IMR-90 (cell line): Measurements from ENCODE around the gene COL4A5. TPM values are rescaled to one million over a fixed set of nuclear protein-coding genes. Genes with fewer than 3 reads are reported as not detected.
A peak's percentile ranks its signal among the peaks of the same experiment; 100 is the strongest.

Experiments
- ATAC-seq: fragments of 200-7000 bp; cut with Tn5 transposase; 2 replicates; pipeline ENCODE4 v1.9.1; 2020; ENCODE audit warnings: low read depth, mild to moderate bottlenecking, moderate library complexity
- BruUV-seq: library from RNA; stranded (reverse); fragments of 400-500 nt; replicated peaks from 2 replicates; lab custom pipeline; 2021; lab: Mats Ljungman, UMichigan
- CTCF ChIA-PET: fragments of 300-600 bp; formaldehyde crosslinking; extraction: SDS; loops from one replicate; lab custom pipeline; 2021; ENCODE audit warnings: antibody characterized with exemption; lab: Yijun Ruan, JAX
- POLR2A ChIA-PET: fragments of 300-600 bp; sonication (Branson Sonifier 250); formaldehyde crosslinking; loops from one replicate; lab custom pipeline; 2022; ENCODE audit warnings: antibody characterized with exemption; ENCODE audit not compliant: unreplicated experiment; lab: Charles Lee
- DNase-seq: peaks from one replicate; pipeline ENCODE4 v3.0.0; 2013
- H2AFZ ChIP-seq: replicated peaks from 2 replicates; pipeline ENCODE3; 2013; ENCODE audit warnings: low read length, mild to moderate bottlenecking; ENCODE audit not compliant: poor library complexity
- H2AK5ac ChIP-seq: 2 replicates; pipeline ENCODE4 v1.6.1; 2013; ENCODE audit warnings: low read depth, low read length, inconsistent platforms
- H2AK9ac ChIP-seq: replicated peaks from 2 replicates; pipeline ENCODE3; 2013; ENCODE audit warnings: mild to moderate bottlenecking, low read depth, low read length, moderate library complexity; ENCODE audit not compliant: poor library complexity
- H2BK120ac ChIP-seq: 2 replicates; pipeline ENCODE4 v1.6.1; 2013; ENCODE audit warnings: low read depth, low read length, inconsistent platforms
- H2BK15ac ChIP-seq: 3 replicates; pipeline ENCODE4 v1.6.1; 2013; ENCODE audit warnings: low read depth, low read length, inconsistent platforms
- H2BK20ac ChIP-seq: 2 replicates; pipeline ENCODE4 v1.6.1; 2013; ENCODE audit warnings: low read depth, mild to moderate bottlenecking, inconsistent platforms, low read length, moderate library complexity
- H2BK5ac ChIP-seq: 2 replicates; pipeline ENCODE4 v1.6.1; 2013; ENCODE audit warnings: mild to moderate bottlenecking, low read depth, low read length, inconsistent platforms; ENCODE audit not compliant: poor library complexity, severe bottlenecking
- H3K14ac ChIP-seq: replicated peaks from 2 replicates; pipeline ENCODE4 v1.6.1; 2013; ENCODE audit warnings: low read depth, low read length, inconsistent platforms
- H3K18ac ChIP-seq: 2 replicates; pipeline ENCODE4 v1.6.1; 2013; ENCODE audit warnings: low read depth, low read length, control low read depth
- H3K23ac ChIP-seq: 2 replicates; pipeline ENCODE4 v1.6.1; 2013; ENCODE audit warnings: low read depth, low read length, inconsistent platforms
- H3K27ac ChIP-seq: 2 replicates; pipeline ENCODE4 v1.5.1; 2013; ENCODE audit warnings: mild to moderate bottlenecking, control low read depth, low read length; ENCODE audit not compliant: insufficient read depth
- H3K27me3 ChIP-seq: 2 replicates; pipeline ENCODE4 v1.6.1; 2013; ENCODE audit warnings: low read length; ENCODE audit not compliant: control insufficient read depth, insufficient read depth
- H3K36me3 ChIP-seq: 2 replicates; pipeline ENCODE4 v1.6.1; 2013; ENCODE audit warnings: low read length, mixed read lengths; ENCODE audit not compliant: control insufficient read depth, insufficient read depth
- H3K4ac ChIP-seq: 2 replicates; pipeline ENCODE4 v1.6.1; 2013; ENCODE audit warnings: low read depth, low read length, inconsistent platforms
- H3K4me1 ChIP-seq: 2 replicates; pipeline ENCODE4 v1.6.1; 2013; ENCODE audit warnings: low read length, mixed read lengths; ENCODE audit not compliant: control insufficient read depth, insufficient read depth
- H3K4me2 ChIP-seq: 2 replicates; pipeline ENCODE4 v1.6.1; 2013; ENCODE audit warnings: low read depth, mild to moderate bottlenecking, control low read depth, low read length, moderate library complexity
- H3K4me3 ChIP-seq: 2 replicates; pipeline ENCODE4 v1.5.1; 2013; ENCODE audit warnings: low read depth, mild to moderate bottlenecking, control low read depth, low read length, moderate library complexity; ENCODE audit not compliant: insufficient read depth
- H3K56ac ChIP-seq: 2 replicates; pipeline ENCODE4 v1.6.1; 2013; ENCODE audit warnings: low read length, inconsistent platforms; ENCODE audit not compliant: insufficient read depth; ENCODE audit errors: extremely low read depth
- H3K79me1 ChIP-seq, 2 experiments: 2 replicates each; pipeline ENCODE4 v1.6.1; 2013; ENCODE audit warnings: low read length in 2 of 2, inconsistent platforms in 1 of 2, low read depth in 1 of 2
- H3K9ac ChIP-seq: 2 replicates; pipeline ENCODE4 v1.6.1; 2013; ENCODE audit warnings: low read depth, low read length, control low read depth
- H3K9me1 ChIP-seq: 2 replicates; pipeline ENCODE4 v1.6.1; 2013; ENCODE audit warnings: low read length, inconsistent platforms; ENCODE audit not compliant: insufficient read depth
- H3K9me3 ChIP-seq: 2 replicates; pipeline ENCODE4 v1.6.1; 2013; ENCODE audit warnings: low read length; ENCODE audit not compliant: control insufficient read depth, insufficient read depth
- H4K20me1 ChIP-seq: 2 replicates; pipeline ENCODE4 v1.6.1; 2013; ENCODE audit warnings: low read length, inconsistent platforms; ENCODE audit not compliant: insufficient read depth
- H4K5ac ChIP-seq: 2 replicates; pipeline ENCODE4 v1.6.1; 2013; ENCODE audit warnings: mild to moderate bottlenecking, low read depth, low read length, control low read depth
- H4K8ac ChIP-seq, 2 experiments: 2 replicates each; pipeline ENCODE4 v1.6.1; 2013; ENCODE audit warnings: low read depth in 2 of 2, low read length in 2 of 2, control low read depth in 1 of 2, inconsistent platforms in 1 of 2
- H4K91ac ChIP-seq: 2 replicates; pipeline ENCODE4 v1.6.1; 2013; ENCODE audit warnings: low read depth, low read length, inconsistent platforms; ENCODE audit not compliant: insufficient read depth
- BHLHE40 ChIP-seq: fragments of 150-350 bp; IDR thresholded peaks from 2 replicates; pipeline ENCODE4 v1.6.1; 2016; ENCODE audit warnings: mild to moderate bottlenecking, low read depth, low read length
- CEBPB ChIP-seq: IDR thresholded peaks from 2 replicates; pipeline ENCODE4 v1.6.1; 2012; ENCODE audit warnings: low read depth, low read length, improper control_type of control experiment
- CHD1 ChIP-seq: IDR thresholded peaks from 2 replicates; pipeline ENCODE4 v1.6.1; 2012; ENCODE audit warnings: low read depth, low read length, improper control_type of control experiment
- FOS ChIP-seq: fragments of 150-350 bp; IDR thresholded peaks from 2 replicates; pipeline ENCODE4 v1.6.1; 2016; ENCODE audit warnings: low read depth, low read length
- MAFK ChIP-seq: IDR thresholded peaks from 2 replicates; pipeline ENCODE4 v1.6.1; 2012; ENCODE audit warnings: low read depth, low read length, improper control_type of control experiment
- MAZ ChIP-seq: IDR thresholded peaks from 2 replicates; pipeline ENCODE4 v1.6.1; 2012; ENCODE audit warnings: low read depth, mild to moderate bottlenecking, low read length, improper control_type of control experiment, moderate library complexity, borderline replicate concordance
- MXI1 ChIP-seq: IDR thresholded peaks from 2 replicates; pipeline ENCODE4 v1.6.1; 2012; ENCODE audit warnings: low read depth, mild to moderate bottlenecking, low read length, moderate library complexity, borderline replicate concordance
- NFE2L2 ChIP-seq: fragments of 150-350 bp; IDR thresholded peaks from 2 replicates; pipeline ENCODE4 v1.6.1; 2016; ENCODE audit warnings: low read depth, mild to moderate bottlenecking, low read length
- POLR2A ChIP-seq: IDR thresholded peaks from 2 replicates; pipeline ENCODE4 v1.6.1; 2012; ENCODE audit warnings: mild to moderate bottlenecking, low read depth, low read length
- RAD21 ChIP-seq: IDR thresholded peaks from 2 replicates; pipeline ENCODE4 v1.6.1; 2012; ENCODE audit warnings: low read length, improper control_type of control experiment
- RCOR1 ChIP-seq: IDR thresholded peaks from 2 replicates; pipeline ENCODE4 v1.6.1; 2012; ENCODE audit warnings: mild to moderate bottlenecking, low read length, improper control_type of control experiment; ENCODE audit not compliant: insufficient replicate concordance
- RFX5 ChIP-seq: IDR thresholded peaks from 2 replicates; pipeline ENCODE4 v1.8.0; 2012; ENCODE audit warnings: low read depth, mild to moderate bottlenecking, low read length, moderate library complexity
- SMC3 ChIP-seq: fragments of 150-350 bp; IDR thresholded peaks from 2 replicates; pipeline ENCODE4 v1.6.1; 2016; ENCODE audit warnings: low read depth, mild to moderate bottlenecking, antibody characterized with exemption, low read length, moderate library complexity
- WGBS, 2 experiments: methylation state at CpG; one replicate each; pipeline versions ENCODE4 v1.1.5 to v1.1.7; 2013; ENCODE audit warnings: missing lambda C conversion rate in 2 of 2; ENCODE audit not compliant: insufficient read length in 1 of 2; ENCODE audit errors: extremely low coverage in 2 of 2; 5-methylcytosine and 5-hydroxymethylcytosine counted together
- dilution Hi-C: fragments of 300-500 bp; cut with HindIII; formaldehyde crosslinking; loops from one replicate; pipeline ENCODE4 v1.14.3; 2018; ENCODE audit warnings: low sequenced_read_pairs; ENCODE audit not compliant: unreplicated experiment
- in situ Hi-C: fragments of 300-500 bp; cut with MboI; formaldehyde crosslinking; loops from 3 replicates; pipeline ENCODE4 v1.14.3; 2019; ENCODE audit warnings: low sequenced_read_pairs, inconsistent platforms, mixed read lengths
- intact Hi-C: fragments of 100-400 bp; cut with micrococcal nuclease; formaldehyde crosslinking; loops from 2 replicates; pipeline ENCODE4 v1.10.0; 2022
- polyA plus RNA-seq, 3 experiments: library from polyadenylated mRNA; depleted of rRNA; stranded (reverse); fragments of >200 nt; gene quantifications; 2 replicates each; pipeline ENCODE4 v1.2.3, GENCODE V29; 2012; ENCODE audit warnings: low replicate concordance in 1 of 3
- total RNA-seq: library from RNA; depleted of rRNA; stranded (reverse); fragments of >200 nt; gene quantifications from 2 replicates; pipeline ENCODE4 v1.2.3, GENCODE V29; 2012
- TF ChIP-seq, protein P1 (sequence below): conservative IDR thresholded peaks from 2 replicates; pipeline ENCODE4 v1.5.1; 2012; ENCODE audit warnings: mild to moderate bottlenecking, low read depth, low read length, improper control_type of control experiment
- TF ChIP-seq, protein P2 (sequence below): fragments of 150-350 bp; IDR thresholded peaks from 2 replicates; pipeline ENCODE4 v1.6.1; 2016; ENCODE audit warnings: low read depth, mild to moderate bottlenecking, low read length, moderate library complexity, borderline replicate concordance

Gene COL4A5
- total and polyA plus RNA-seq, 2 of the 4 experiments (the other 2 are of a cell fraction): 16.3 to 26.6 TPM

- DNase-seq: no peak
- WGBS, 2 experiments: 21% methylated on average over 19 of the region's 39 CpGs; no CpG with 5 or more reads in 1 of the 2 experiments
- dilution Hi-C loops: no loop called here
Observed at GRCh38 chrX:108732630-108733321, 293.1 kb downstream of the COL4A5 start.

More at GRCh38 chrX:108732630-108733321, 293.1 kb downstream of the COL4A5 start:
- Histone ChIP-seq H3K4ac (no peak overlapping the region), H3K56ac (no peak overlapping the region), H2BK20ac (no peak overlapping the region), H3K36me3 (no peaks in the 10 kb centered on the region), H4K5ac (no peak overlapping the region), H2BK15ac (no peak overlapping the region), H3K9ac (no peak overlapping the region), H2BK120ac (no peak overlapping the region), H3K27ac (no peak overlapping the region), H4K20me1 (no peaks in the 10 kb centered on the region), H3K4me2 (no peak overlapping the region), H3K9me1 (no peaks in the 10 kb centered on the region), H2AFZ (no peak overlapping the region), H3K4me3 (no peak overlapping the region), H2AK5ac (no peak overlapping the region), H2BK5ac (no peak overlapping the region), H4K8ac (no peak overlapping the region), H2AK9ac (no peak overlapping the region), H4K91ac (no peak overlapping the region), H3K23ac (no peak overlapping the region), H3K27me3 (peaks cover 52% of the 10 kb centered on the region), H3K9me3 (peaks cover 11% of the 10 kb centered on the region; the same call in 1 of the 2 replicates), H3K14ac (no peak overlapping the region), H3K4me1 (no peaks in the 10 kb centered on the region), H3K79me1 (no peaks in the 10 kb centered on the region), H3K18ac (no peak overlapping the region)
- BruUV-seq: no TSS peak
- intact Hi-C loops: no loop called here
- CTCF ChIA-PET: no interaction called here
- TF ChIP-seq CEBPB (no peak), MAZ (no peak), MXI1 (no peak), FOS (no peak), NFE2L2 (no peak), MAFK (no peak), RFX5 (no peak), SMC3 (no peak), CHD1 (no peak), RAD21 (no peak), POLR2A (no peak), BHLHE40 (no peak), RCOR1 (no peak)
- TF ChIP-seq, protein P1, sequence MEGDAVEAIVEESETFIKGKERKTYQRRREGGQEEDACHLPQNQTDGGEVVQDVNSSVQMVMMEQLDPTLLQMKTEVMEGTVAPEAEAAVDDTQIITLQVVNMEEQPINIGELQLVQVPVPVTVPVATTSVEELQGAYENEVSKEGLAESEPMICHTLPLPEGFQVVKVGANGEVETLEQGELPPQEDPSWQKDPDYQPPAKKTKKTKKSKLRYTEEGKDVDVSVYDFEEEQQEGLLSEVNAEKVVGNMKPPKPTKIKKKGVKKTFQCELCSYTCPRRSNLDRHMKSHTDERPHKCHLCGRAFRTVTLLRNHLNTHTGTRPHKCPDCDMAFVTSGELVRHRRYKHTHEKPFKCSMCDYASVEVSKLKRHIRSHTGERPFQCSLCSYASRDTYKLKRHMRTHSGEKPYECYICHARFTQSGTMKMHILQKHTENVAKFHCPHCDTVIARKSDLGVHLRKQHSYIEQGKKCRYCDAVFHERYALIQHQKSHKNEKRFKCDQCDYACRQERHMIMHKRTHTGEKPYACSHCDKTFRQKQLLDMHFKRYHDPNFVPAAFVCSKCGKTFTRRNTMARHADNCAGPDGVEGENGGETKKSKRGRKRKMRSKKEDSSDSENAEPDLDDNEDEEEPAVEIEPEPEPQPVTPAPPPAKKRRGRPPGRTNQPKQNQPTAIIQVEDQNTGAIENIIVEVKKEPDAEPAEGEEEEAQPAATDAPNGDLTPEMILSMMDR: no peak
- TF ChIP-seq, protein P2, sequence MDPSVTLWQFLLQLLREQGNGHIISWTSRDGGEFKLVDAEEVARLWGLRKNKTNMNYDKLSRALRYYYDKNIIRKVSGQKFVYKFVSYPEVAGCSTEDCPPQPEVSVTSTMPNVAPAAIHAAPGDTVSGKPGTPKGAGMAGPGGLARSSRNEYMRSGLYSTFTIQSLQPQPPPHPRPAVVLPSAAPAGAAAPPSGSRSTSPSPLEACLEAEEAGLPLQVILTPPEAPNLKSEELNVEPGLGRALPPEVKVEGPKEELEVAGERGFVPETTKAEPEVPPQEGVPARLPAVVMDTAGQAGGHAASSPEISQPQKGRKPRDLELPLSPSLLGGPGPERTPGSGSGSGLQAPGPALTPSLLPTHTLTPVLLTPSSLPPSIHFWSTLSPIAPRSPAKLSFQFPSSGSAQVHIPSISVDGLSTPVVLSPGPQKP: no peak
- POLR2A ChIA-PET: no interaction called here
- in situ Hi-C loops: no loop called here
- peak; percentile 23; the same call in 1 of the 2 replicates for ATAC-seq
